Prostate gland (tissue), 2 donors: Measurements from ENCODE around the gene ZSWIM3.

ENCODE experiments used
- CTCF ChIP-seq, 4 experiments: fragments of 200-600 bp in 2 of 4; fragments of 450-650 bp in 2 of 4; sonication (generic) in 2 of 4; IDR thresholded peaks; 1 replicate in 3 of 4; 2 replicates in 1 of 4; pipeline ENCODE4 v1.5.1; 2016 to 2019; ENCODE audit warnings: antibody characterized with exemption in 4 of 4, mild to moderate bottlenecking in 2 of 4, moderate library complexity in 2 of 4
- POLR2A ChIP-seq: fragments of 450-650 bp; IDR thresholded peaks from one replicate; pipeline ENCODE4 v1.6.1; 2016; ENCODE audit warnings: antibody characterized with exemption, mild to moderate bottlenecking

GRCh38 chr20:45821947-45822346 lies 35.5 kb upstream of the ZSWIM3 start:
- no peak for TF ChIP-seq CTCF (IDR thresholded peaks at IDR 0.05)
- TF ChIP-seq POLR2A = no peak
